ENCODE data around the gene THBS1.

THBS1 gene

DNA sequence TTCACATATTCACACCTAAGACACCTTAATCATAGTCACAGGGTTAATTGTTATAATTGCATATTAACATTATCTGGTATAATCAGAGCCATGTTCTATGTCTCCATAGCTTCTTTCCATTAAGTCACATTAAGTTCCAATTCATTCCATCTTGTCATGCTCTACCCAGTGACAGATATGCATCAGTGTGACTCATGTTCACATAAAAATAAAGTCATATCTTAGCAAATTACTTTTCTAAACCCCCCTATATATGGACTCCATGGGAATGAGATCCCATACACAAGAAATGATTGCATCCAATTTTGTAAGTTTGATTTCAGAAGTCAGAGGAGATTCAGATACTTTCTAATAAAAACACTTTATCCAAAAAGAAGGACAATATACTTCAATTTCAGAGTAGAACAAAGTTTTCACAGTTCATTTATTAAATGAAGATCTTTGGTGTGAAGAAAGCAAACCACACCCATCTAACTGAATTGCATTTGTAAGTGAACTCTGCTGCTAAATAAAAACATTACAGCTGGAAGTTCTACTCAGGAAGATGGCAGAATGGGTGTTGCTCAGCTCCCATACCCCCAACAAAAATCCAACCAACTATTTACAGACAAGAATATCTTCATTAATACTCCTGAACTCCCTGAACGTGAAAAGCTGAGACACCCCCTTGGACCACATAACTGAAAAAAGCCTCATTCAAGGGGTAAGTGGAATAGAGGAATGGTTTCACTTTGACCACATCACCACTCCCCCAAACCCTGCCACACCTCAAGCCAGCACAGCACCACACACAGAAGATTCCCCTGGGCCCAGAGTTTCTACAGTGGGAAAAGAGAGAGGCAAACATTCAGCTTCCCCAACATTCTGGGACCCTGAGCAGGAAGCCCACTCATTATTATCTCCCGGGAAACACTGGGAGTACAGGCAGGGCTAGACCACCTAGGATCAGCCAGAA is 27.6 kb downstream of the THBS1 start:
- no peak for DNase-seq (ENCODE audit: low spot score)

DNA sequence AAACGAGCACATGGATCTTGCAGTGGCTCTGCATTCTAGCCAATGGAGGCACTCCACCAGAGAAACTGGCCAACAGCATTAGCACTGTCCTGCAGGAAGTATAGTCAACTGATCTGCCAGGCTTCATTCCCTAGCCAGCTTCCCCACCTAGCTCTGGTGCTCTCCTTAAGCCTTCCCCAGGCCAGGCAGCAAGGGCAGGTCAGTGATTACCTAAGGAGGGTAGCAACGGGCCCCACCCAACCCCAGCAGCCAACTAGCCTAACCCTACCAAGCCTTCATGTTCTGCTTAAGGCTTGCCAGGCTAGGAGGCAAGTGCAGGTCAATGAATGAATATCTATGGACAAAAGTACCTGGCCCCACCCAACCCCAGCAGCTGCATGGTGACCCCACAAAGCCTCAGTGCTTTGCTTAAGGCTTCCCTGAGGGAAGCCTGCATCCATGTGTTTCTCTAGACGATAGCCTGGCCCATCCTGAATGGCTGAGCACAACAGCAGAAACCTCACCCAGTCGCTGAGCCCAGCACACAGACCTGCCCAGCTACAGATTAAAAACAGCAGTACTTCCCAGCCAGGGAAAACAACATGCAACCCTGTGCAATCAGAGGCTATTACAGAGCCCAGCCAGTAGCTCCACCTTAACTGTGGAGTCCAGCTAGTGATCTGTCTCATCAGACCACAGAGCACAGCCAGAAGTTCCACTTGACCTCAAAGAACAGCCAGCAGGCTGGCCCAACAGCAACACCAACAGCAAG is 28.5 kb downstream of the THBS1 start:
- no peak for DNase-seq (ENCODE audit: low spot score)

DNA sequence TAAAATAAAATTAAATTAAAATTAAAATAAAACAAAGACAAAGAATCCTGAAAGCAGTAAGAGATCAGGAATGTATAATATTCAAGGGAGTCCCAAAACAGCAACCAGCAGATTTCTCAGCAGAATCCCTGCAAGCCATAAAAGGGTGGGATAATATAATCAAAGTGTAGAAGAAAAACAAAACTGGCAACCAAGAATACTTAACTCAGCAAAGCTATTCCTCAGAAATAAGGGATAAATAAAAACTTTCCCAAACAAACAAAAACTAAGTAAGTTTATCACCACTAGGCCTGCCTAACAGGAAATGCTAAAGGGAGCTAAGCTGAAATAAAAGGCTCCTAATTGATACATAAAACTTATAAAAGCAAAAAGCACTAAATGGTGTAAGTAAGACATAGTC is 29.8 kb downstream of the THBS1 start:
- DNase-seq (ENCODE audit: low spot score), result no peak

DNA sequence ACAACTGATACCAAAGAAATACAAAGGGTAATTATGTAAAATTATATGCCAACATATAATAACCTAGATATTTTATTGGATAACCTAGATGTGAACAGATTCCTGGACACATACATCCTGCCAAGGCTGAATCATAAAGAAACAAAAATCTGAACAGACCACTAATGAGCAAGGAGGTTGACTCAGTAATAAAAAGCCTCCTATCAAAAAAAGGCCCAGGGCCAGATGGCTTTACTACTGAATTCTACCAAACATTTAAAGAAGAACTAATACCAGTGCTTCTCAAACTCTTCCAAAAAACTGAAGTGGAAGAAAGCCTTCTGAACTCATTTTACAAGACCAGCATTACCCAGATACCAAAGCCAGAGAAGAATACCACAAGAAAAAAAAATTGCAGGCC is 32.4 kb downstream of the THBS1 start:
- DNase-seq (ENCODE audit: low spot score), result no peak

DNA sequence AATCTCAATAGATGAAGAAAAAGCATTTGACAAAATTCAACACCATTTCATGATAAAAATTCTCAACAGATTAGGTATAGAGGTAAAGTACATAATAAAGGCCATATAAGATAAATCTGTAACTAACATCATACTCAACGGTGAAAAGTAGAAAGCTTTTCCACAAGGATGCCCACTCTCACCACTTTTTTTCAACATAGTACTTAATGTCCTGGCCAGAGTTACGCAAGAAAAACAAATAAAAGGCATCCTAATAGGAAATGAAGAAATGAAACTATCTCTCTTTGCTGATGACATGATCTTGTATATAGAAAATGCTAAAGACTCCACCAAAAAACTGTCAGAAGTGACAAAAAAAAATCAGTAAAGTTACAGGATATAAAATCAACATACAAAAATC is 33.0 kb downstream of the THBS1 start:
- DNase-seq (ENCODE audit: low spot score), result no peak

DNA sequence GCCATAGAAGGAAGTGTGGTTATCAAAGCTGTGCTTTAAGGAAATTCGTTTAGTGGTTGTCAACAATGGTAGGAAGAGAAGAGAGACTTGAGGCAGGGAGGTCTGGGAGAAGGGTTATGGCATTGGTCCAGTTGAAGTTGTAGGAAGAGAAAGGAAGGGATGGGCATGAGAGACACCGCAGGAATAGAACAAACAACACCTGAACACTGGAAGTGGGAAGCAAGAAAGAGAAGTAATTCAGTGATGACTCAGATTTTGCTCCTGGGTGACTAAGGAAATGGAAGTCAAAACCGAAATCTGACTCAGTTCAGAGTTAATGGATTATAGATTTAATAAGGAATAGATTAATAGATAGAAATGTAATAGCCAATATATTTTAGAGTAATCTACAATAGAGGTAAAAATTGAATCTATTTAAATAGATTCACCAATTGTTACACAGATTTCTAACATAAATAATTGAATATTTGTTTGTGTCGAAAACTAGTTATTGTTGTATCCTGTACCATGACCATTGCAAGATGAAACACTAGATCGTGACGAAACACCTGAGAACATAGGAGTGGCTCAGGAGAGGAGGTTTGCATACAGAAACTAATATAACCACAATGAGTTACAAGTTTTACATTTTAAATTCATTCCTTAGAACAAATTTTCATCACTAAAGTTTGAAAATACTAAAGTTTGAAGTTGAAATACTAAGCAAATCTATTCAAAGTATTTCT is 36.0 kb downstream of the THBS1 start:
- no peak for DNase-seq (ENCODE audit: low spot score)

DNA sequence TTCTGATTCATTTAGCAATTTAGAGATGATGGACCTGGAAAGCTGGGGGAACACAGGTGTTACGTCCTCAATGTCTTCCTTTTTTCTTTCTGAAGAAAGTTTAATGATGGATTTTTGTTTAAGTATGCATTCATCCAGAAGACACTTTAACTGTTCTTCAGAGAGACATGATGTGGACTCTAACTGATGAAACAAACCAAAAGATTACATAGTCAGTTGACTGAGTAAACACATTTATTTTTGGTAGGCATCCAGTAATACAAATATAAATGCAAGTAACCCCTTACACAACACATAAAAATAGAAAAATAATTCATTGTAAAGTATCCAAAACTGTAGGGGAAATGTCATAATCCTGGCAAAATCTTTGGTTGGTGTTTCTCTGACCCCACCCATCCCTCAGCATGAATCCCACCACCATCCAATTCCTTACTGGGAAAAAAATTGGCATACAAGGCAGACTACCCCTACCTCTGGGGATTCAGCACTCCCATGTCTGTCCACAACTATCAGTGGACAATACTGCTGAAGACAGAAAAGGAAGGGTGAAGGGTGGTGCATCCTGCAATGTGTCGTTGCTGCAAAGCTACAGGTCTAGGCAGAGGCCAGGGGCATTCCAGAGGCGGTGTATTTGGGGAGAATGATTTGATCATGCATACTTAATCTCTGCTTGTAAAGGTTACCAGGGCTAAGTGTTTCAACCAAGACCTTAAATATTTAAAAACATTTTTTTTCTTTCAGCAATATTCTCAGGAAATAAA is 37.4 kb downstream of the THBS1 start:
- no peak for DNase-seq (ENCODE audit: low spot score)

DNA sequence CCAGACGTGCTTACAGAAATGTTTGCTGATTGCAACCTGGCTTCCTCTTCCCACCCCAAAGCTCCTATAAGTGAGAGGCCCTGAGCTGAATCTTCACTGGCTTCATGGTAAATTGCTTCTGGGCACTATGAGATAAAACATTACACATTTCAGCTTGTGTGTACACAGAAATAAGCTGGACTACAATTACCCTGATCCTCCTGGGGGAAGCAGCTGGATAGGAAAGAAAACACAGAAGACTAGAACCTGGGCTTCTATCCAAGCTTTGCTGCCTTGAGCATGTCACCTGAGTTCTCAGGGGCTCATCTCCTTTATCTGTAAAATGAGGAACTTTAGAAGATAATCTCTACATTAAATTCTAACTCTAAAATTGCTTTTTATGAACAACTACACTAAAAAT is 40.3 kb downstream of the THBS1 start:
- DNase-seq (ENCODE audit: low spot score), result no peak

DNA sequence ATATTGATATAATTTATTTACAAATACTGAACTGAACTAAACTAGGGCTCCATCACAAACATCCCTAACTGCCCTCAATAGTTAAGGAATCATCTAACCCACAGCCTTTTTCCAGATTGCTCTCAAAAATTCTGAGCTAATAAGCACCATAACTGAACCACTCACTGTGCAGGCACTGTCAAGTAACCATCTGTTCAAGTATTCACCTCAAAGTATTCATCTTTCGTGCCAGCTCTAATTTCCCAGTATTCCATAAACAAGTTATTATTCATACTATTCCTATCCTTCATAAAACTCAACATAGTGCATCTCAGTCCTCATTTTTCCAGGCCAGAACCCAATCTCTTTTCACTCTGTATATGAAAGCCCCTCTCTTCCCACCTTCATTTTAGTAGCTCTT is 41.1 kb downstream of the THBS1 start:
- DNase-seq (ENCODE audit: low spot score), result no peak

DNA sequence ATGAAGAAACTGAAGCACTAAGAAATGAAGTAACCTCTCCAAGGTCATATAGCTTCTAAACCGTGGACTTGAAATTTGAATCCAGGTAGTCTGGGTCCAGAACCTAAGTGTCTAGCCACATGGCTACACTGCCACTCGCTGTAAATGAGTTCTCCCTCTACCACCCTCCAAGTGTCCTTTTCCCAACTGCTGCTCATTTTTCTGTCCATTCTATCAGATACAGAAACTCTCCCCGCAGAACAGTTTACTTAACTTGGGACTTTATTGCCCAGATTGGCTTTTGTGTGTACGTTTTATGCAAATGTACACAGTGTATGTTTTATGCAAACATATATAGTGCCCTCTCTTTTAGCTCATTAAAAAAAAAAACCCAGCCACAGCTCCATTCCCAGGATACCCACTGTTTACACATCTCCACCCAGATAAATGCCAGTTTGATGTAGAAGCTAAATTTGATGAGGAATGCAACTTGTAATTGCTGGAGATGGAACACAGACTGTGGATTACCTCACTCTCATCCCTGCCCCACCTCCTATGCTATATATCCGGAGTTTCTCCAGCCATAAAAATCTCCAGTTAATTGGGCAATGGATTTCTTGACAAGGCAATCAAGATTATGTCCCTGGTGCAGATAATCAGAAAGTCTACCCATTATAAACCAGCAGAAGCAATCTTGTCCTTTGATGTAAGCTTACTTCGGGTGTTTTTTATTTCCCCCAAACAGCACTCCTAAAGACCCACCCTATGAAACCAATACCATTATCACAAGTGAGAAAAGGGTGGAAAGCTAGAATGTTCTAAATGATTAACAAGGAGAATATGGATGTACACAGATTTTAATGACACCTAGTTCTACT is 42.0 kb downstream of the THBS1 start:
- DNase-seq (ENCODE audit: low spot score), result no peak

DNA sequence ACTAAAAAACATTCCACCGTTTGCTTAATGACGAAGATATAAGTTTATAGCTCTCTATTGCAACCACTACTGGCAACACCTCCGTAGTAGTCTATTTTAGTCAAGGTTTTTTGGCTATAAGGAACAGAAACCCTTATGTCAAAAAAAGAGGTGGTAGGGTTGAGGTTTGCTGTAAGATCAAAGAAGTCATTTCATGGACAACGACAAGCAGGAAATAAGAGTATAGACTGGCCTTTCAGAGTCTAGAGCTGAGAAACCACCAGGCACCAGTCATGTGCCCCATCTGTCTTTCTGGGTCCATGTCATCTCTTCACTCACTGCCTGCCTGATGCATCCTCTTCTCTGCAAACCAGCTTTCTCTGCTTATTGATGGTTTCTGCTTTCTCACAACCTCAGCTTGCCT is 42.7 kb downstream of the THBS1 start:
- DNase-seq (ENCODE audit: low spot score), result peak; percentile 72

DNA sequence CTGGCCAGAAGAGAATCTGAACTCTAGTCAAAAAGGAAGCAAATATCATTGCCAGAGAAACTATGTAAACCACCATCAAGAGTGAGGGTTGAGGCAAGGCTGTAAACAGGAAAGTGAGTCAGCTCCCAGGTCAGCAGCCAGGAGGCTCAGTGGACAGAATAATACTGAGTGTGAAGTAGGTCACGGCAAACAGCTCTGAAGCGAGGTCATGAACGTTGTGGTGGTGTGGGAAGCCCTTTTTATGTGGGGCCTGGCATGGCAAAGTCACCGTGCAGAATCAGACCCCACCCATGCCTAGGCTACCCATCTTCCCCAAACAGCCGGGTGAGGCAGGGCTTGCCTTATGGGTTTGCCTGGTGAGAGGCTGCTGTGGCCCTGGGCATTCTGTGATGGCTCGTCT is 43.9 kb downstream of the THBS1 start:
- peak; percentile 88 for DNase-seq (ENCODE audit: low spot score)

DNA sequence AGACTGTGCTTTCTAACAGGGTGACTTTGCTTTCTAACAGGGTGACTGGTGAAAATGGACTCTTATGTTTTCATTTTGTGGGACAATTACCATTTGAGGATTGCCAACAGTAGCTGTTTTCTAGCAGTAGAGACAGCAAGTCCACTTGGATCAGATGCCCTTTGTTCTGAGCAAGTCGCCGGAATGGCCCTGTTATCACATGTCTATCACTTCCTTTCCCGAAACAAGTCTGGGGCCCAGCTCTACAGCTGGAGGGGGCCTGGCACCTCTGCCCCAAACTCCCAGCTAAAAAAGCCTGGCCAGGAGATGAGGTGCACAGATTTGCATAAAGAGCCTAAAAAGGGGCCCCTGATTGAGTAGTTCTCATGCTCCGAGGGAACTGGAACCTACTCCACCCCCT is 44.6 kb downstream of the THBS1 start:
- no peak for DNase-seq (ENCODE audit: low spot score)

DNA sequence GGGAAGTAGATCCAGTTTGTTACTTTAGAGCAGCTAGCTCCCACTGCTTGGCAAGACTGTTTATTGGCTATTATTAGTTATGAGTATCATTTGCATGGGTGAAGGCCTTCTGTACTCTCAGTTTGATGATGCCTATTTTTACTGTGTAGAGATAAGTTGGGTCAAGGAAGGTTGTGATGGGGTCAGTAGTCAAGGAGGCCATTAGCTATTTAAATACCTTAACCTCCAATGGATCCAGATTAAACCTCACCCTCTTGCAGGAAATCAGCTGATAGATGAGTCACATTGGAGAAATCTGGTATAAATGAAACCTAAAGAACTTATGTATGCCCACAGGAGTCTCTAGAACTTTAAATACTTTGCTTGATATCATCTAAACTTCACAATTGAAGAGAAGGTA is 45.0 kb downstream of the THBS1 start:
- DNase-seq (ENCODE audit: low spot score), result peak; percentile 32

DNA sequence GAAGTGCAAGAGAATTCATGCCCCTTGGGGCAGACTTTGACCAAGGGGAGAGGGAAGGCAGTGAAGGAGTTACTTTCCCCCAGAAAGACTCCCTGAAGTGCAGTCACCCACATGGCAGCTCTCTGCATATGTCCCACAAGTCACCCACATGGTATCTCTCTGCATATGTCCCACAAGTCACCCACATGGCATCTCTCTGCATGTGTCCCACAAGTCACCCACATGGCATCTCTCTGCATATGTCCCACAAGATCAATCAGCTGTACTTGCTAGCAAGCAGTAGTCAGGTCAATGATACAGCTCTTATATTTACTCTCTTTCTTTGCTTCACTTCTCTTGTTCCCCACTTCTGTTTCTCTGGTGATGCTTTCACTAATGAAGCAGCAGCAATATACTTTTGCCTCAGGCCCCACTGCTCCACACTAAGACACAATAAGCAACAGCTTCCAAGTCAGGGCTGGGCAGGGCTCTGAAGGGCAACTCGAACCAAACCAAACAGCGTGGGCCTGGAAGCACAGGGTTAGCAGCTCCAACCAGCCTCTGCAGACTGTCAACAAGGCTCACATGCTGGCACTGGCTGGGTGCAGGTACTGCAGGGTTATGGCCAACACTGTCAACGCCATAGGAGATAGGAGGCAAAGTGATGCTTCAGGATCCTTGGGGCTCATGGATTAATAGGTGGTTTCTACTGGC is 46.7 kb downstream of the THBS1 start:
- no peak for DNase-seq (ENCODE audit: low spot score)

DNA sequence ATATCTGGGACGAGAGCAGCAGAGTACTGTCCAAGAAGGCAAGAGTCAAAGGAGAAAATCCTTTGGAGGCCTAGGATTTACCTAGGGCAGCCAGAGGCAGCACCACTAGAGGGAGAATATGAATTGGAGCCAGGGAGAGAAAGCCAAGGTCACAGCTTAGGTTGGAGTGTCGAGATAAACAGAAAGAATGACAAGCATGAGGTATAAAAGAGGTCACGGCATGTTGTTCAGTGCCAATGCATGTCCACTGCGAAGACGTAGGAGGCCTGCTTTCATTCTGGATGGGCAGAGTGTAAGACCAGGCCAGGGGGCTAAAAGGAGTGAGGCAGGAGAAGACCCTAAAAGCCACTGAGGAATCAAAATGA is 47.2 kb downstream of the THBS1 start:
- DNase-seq (ENCODE audit: low spot score), result no peak

DNA sequence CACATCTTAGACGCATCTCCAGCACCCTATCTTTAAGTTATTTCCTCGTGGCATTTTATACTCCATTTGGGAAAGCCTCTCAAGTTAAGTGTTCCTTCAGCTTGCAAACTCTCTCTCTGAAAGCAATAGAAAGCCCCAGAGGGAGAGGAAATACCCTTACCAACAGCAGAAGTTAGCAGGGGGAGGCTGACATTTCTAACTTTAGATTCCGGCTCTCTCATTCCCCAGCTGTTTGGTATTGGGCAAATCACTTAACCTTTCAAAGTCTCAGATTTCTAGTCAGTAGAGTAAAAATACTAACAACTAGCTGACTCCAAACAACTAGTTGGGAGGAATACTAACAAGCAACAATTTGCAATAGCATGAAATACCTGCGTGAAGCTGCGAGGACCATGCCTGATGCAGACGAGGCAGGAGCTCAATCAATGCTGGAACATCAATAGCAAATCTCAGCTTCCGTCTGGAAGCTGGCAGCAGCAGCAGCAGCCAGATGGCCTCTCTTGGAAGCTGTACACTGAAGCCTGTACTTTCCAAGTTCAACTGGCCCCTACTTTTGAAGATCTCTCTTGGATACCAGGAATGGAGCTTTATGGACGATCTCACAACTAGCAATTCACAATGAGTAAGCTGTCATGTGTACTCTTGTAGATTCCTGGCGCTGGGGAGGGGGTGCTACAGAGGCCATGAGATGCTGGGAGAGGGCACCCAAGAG is 47.8 kb downstream of the THBS1 start:
- no peak for DNase-seq (ENCODE audit: low spot score)

DNA sequence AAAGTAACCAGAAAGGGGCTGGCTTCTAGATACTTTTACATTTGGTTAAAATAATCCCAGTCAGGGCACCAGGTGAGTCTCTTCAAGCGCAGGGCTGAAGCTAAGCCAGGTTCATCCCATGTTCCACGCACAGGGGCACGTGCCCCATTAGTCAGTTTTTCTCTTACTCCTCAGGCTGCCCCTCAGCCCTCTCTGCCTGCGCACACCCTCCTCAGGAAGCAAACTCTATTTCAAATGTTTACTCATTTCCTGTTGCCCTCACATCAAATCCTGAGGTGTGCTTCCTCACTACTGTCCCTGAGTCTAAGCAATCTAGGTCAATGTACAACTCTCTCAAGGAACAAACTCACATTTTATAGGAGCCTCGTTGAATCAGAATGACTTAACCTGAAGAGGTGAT is 48.5 kb downstream of the THBS1 start:
- peak; percentile 79 for DNase-seq (ENCODE audit: low spot score)

DNA sequence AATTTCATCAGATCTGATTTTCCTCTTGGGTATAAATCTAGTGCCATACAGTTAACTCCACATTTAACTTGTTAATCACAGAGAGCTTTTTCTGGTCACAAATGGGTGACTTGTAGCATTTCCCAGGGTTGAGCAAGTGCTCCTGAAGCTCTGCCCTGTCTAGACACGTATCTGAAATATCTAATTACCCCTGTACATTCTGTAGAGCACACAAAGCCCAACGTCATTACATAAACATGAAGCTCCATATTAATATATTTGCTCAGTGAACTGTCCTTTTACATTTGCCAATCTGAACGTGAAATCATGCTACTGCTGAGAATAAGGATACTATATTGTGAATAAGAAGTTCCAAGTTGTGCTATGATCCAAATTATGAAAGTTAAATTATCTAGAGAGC is 49.0 kb downstream of the THBS1 start:
- DNase-seq (ENCODE audit: low spot score), result no peak

DNA sequence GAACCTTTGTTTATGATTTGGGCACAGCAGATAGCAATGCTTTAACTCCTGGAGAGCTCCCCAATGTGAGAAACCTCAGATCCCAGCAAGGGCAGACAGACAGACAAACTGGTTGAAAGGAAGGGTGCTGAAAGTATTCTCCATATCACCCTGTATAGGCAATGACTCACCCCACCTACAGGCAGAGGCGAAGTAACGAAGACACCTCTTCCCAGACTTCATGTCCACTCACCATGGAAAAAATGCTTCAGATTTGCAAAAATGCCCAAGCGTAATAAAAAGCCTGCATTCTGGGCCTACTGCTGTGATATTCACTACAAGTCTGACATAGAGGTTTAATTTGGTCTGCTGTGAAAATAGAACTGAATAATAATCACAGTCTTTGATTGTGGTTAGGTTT is 50.5 kb downstream of the THBS1 start:
- no peak for DNase-seq (ENCODE audit: low spot score)

Measured in CD4-positive, alpha-beta T cell treated with Interleukin-2 at 100 ng/mL for 4 hours (primary cell).